Ovary (tissue), 9 donors: ENCODE measurements around the gene TARM1. TPM values are rescaled to one million over a fixed set of nuclear protein-coding genes. Genes with fewer than 3 reads are reported as not detected.

Experiments
- DNase-seq, 5 donors: peaks; one replicate each; pipeline ENCODE4 v3.0.0-alpha.2; 2019 to 2020
- H3K27ac ChIP-seq, 2 donors: fragments of 200-600 bp; one replicate each; pipeline versions ENCODE4 v1.5.1 to v1.8.0; 2019 to 2022
- H3K27me3 ChIP-seq: fragments of 200-600 bp; one replicate; pipeline ENCODE4 v1.8.0; 2022
- H3K36me3 ChIP-seq: fragments of 200-600 bp; sonication (generic); one replicate; pipeline ENCODE4 v1.5.1; 2019
- H3K4me1 ChIP-seq: one replicate; pipeline ENCODE4 v1.8.1; 2013; ENCODE audit warnings: mild to moderate bottlenecking, moderate library complexity; ENCODE audit not compliant: insufficient read depth
- H3K4me3 ChIP-seq: fragments of 200-600 bp; sonication (generic); one replicate; pipeline ENCODE4 v1.5.1; 2017
- H3K9me3 ChIP-seq, 2 donors: fragments of 200-600 bp in 1 of 2; sonication (generic) in 1 of 2; one replicate each; pipeline versions ENCODE4 v1.5.1 to v1.8.1; 2013 to 2019; ENCODE audit warnings: mild to moderate bottlenecking in 1 of 2, moderate library complexity in 1 of 2
- EP300 ChIP-seq: sonication (generic); formaldehyde crosslinking; IDR thresholded peaks from one replicate; pipeline ENCODE4 v1.6.1; 2017; ENCODE audit warnings: antibody characterized with exemption
- POLR2A ChIP-seq: fragments of 450-650 bp; IDR thresholded peaks from one replicate; pipeline ENCODE4 v1.6.1; 2017; ENCODE audit warnings: antibody characterized with exemption, mild to moderate bottlenecking, moderate library complexity
- WGBS, 3 donors: extraction: QIAGEN DNeasy Blood & Tissue Kit in 1 of 3; methylation state at CpG; one replicate each; pipeline versions ENCODE4 v1.1.5 to v1.1.7; 2013 to 2017; 5-methylcytosine and 5-hydroxymethylcytosine counted together
- intact Hi-C, 4 donors: fragments of 100-400 bp; cut with DNase I; formaldehyde crosslinking; loops; one replicate each; pipeline versions ENCODE4 v1.11.0 to v1.15.1; 2022 to 2023
- polyA plus RNA-seq, 2 donors: library from polyadenylated mRNA; stranded (reverse); fragments of 200-250 nt in 1 of 2; fragments of 350-450 nt in 1 of 2; fragmentation: Illumina TruSeq in 1 of 2; extraction: RNeasy Lipid Tissue Mini Kit (QIAGEN cat#74804) in 1 of 2; gene quantifications; one replicate each; pipeline ENCODE4 v1.2.3, GENCODE V29; 2013 to 2014
- total RNA-seq, 7 donors: library from RNA; depleted of rRNA in 2 of 7; stranded (reverse); fragments of >200 nt in 2 of 7; fragmentation: NEBNext Ultra II Directional in 3 of 7; extraction: Animal tissue kit (Norgen Biotek cat#: 25700) in 3 of 7; gene quantifications; one replicate each; pipeline versions ENCODE4 v1.1.0 to v1.2.4, GENCODE V29; 2016 to 2023
- TF ChIP-seq, protein P1 (sequence below), 3 donors: fragments of 450-650 bp in 2 of 3; fragments of 200-600 bp in 1 of 3; IDR thresholded peaks; one replicate each; pipeline versions ENCODE4 v1.5.1 to v1.8.0; 2016 to 2022; ENCODE audit warnings: antibody characterized with exemption in 3 of 3, mild to moderate bottlenecking in 1 of 3
- donor health status: DM: no; HTN: no; CAD: no; lungs with moderate emphysema.
- donor health status: DM: no; HTN: no; CAD: no.
- donor health status: Bipolar disorder and iron deficiency.
- donor health status: DM: yes; HTN: yes; CAD: no.
- donor health status: DM: no; HTN: no; CAD: no.
- donor health status: DM: yes; HTN: yes; CAD: no.

TARM1 gene
- total and polyA plus RNA-seq, 9 donors = not detected

DNA sequence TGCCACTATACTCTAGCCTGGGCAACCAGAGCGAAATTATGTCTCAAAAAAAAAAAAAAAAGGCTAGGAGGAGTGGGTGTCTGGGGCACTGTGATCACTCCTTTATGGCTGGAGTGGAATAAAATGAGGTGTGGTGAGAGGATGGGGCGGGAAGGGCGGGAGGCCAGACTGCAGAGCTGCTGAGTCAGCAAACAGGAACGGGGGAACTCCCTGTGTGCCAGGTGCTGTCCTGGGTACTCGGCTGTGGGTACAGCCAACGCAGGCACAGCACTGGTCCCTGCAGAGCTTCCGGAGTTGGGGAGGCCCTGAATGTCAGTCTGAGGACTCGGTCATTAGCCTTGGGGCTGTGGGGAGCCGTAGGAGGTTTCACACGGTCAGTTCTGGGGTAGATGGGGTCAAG lies 40.1 kb upstream of the TARM1 start:
- Histone ChIP-seq H3K4me1 (peaks cover 4% of the 10 kb centered on the region), H3K27me3 (no peaks in the 10 kb centered on the region), H3K4me3 (no peak overlapping the region), H3K27ac (no peak overlapping the region), H3K36me3 (no peaks in the 10 kb centered on the region), H3K9me3 (no peaks in the 10 kb centered on the region)
- DNase-seq = no peak
- WGBS, 3 donors = 93 to 94% (median 94%) methylated on average over 10 of the region's 10 CpGs
- intact Hi-C loops = no loop called here
- TF ChIP-seq, protein P1, sequence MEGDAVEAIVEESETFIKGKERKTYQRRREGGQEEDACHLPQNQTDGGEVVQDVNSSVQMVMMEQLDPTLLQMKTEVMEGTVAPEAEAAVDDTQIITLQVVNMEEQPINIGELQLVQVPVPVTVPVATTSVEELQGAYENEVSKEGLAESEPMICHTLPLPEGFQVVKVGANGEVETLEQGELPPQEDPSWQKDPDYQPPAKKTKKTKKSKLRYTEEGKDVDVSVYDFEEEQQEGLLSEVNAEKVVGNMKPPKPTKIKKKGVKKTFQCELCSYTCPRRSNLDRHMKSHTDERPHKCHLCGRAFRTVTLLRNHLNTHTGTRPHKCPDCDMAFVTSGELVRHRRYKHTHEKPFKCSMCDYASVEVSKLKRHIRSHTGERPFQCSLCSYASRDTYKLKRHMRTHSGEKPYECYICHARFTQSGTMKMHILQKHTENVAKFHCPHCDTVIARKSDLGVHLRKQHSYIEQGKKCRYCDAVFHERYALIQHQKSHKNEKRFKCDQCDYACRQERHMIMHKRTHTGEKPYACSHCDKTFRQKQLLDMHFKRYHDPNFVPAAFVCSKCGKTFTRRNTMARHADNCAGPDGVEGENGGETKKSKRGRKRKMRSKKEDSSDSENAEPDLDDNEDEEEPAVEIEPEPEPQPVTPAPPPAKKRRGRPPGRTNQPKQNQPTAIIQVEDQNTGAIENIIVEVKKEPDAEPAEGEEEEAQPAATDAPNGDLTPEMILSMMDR (IDR thresholded peaks at IDR 0.05) = no peak
- TF ChIP-seq EP300 (no peak), POLR2A (no peak)

DNA sequence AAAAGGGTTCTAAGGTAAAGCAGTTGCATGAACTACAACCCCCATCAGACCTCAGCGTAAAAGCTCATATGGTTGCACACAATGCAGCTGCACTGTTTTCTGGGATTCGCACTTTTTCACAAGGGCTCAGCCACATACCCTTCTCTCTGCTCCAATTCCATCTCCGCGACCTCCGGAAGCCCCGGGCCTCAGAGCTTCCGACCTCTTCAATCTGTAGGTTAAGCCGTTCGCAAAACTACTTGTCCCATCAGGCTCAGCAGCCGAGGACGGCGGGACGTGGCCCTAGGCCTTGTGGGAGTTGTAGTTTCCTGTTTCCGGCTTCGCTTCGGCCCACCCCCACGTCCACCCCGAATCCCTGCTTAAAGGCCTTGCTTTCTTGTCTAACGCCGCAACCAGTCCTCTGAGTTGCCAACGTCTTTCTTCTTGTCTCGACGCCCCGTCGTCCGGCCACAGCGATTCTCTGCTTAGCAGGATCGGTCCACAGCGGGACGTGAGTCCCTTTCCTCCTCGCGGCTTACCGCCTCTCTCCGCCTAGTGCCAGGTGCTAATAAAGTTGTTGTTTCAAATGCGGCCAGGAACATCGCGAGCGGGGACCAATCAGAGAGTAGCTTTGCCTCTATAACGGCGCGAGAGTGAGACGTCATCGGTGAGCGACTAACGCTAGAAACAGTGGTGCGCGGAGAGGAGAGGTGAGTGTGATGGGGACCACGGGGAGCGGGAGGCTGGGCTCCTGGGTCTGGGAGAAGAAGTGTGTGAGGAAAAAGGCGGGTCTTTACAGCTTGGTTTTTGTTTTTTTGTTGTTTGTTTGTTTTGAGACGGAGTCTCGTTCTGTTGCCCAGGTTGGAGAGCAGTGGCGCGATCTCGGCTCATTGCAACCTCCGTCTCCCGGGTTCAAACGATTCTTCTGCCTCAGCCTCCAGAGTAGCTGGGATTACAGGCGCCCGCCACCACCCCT lies 34.2 kb upstream of the TARM1 start, which contains the start of the genes PRPF31 and TFPT:
Gene PRPF31, plus strand, starts transcription at position 646 of the 955 bp plus-strand sequence. CDS start 2,525 bp downstream, outside the sequence.
Gene TFPT, minus strand, starts transcription at position 549 of the 955 bp plus-strand sequence. Its CDS starts 388 bp downstream, at position 161.
- H3K4me1 ChIP-seq = peaks cover 10% of the 10 kb centered on the region
- intact Hi-C loops = loop anchor here in 1 of 4 donors (10.0 kb wide), 1 partner anchor 241 kb away; no protein-coding TSS in a partner anchor
- peak within 1 kb of the TSS; percentile 69 to 81 for H3K27ac ChIP-seq
- no peaks in the 10 kb centered on the region for H3K27me3 ChIP-seq
- no peaks in the 10 kb centered on the region for H3K9me3 ChIP-seq
- no peaks in the 10 kb centered on the region for H3K36me3 ChIP-seq
- WGBS, 3 donors = 0% methylated on average over 60 of the region's 60 CpGs
- TF ChIP-seq POLR2A (peak; percentile 78), EP300 (no peak)
- TF ChIP-seq, protein P1 (IDR thresholded peaks at IDR 0.05) = peak in 2 of 3 donors; percentile 25 to 31
- peak; percentile 95 to 98 (median 96) for DNase-seq
- H3K4me3 ChIP-seq = peak within 1 kb of the TSS; percentile 72

DNA sequence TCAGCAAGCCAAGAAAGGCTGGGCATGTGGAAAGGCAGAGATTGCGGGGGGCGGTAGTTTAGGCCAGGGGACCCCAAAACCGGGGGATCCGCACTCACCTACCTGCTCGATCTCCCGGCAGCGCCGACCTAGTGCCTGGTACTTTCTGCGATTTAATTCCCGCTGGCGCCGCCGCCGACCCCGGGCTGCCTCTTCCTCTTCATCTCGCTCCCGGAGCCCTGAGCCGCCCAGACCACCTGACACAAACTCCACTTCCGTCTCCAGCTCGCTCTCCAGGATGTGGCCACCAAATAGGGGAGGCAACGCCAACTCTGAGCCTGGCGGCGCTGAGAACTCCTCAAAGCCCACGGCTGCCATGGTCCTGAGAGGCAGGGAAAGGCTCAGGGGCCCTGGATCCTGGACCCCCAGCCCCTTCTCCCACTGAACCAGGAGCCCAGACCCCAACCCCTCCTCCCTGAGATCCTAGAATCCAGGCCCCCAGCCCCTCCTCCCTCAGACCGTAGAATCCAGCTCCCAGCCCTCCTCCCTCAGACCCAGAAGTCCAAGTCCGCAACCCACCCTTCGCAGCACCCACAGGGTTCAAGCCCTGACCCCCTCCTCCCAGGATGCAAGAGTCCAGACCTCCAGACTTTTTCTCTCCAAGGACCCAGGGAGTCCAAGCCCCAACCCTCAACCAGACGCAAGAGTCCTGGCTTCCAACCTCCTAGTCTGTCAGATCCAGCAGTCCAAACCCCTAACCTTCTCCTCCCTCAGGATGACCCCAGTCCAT lies 33.4 kb upstream of the TARM1 start:
- TF ChIP-seq, protein P1 (IDR thresholded peaks at IDR 0.05) = no peak
- TF ChIP-seq POLR2A = no peak
- TF ChIP-seq EP300 = no peak
- Histone ChIP-seq H3K9me3 (no peaks in the 10 kb centered on the region), H3K27ac (no peak overlapping the region), H3K27me3 (no peaks in the 10 kb centered on the region), H3K4me1 (peaks cover 10% of the 10 kb centered on the region), H3K36me3 (no peaks in the 10 kb centered on the region), H3K4me3 (peak overlapping the region; percentile 72)
- 14 to 30% (median 25%) methylated on average over 28 of the region's 28 CpGs for WGBS, 3 donors
- peak in 2 of 5 donors; percentile 47 to 56 for DNase-seq
- intact Hi-C loops = loop anchor here in 1 of 4 donors (10.0 kb wide), 1 partner anchor 240 kb away; no protein-coding TSS in a partner anchor

DNA sequence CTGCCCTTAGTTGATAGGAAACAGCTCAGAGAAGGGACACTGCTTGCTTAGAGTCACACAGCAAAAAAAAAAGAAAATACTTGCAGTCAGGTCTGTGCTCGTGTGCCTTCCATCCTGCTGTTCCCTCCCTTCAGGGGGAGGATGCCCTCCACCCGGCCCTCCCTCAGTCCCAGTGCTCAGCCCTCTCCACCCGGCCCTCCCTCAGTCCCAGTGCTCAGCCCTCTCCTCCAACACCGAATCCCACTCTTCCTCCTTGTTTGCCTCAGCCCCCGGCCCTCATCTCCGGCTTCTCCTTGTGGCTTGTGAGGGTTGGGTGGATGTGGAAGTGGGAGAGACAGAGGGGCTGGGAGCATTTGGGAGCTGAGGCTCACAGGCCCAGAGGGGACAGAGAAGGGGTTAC lies 28.5 kb upstream of the TARM1 start:
- 59 to 78% (median 65%) methylated on average over 6 of the region's 6 CpGs for WGBS, 3 donors
- Histone ChIP-seq H3K4me3 (no peak overlapping the region), H3K27me3 (no peaks in the 10 kb centered on the region), H3K36me3 (no peaks in the 10 kb centered on the region), H3K4me1 (peaks cover 3% of the 10 kb centered on the region), H3K9me3 (no peaks in the 10 kb centered on the region), H3K27ac (no peak overlapping the region)
- TF ChIP-seq EP300 = no peak
- TF ChIP-seq POLR2A = no peak
- TF ChIP-seq, protein P1 (IDR thresholded peaks at IDR 0.05) = no peak
- no peak for DNase-seq
- intact Hi-C loops = loop anchor here in 1 of 4 donors (10.0 kb wide), 1 partner anchor 235 kb away; no protein-coding TSS in a partner anchor
